Measurements from ENCODE around the gene MAST1. TPM values are rescaled to one million over a fixed set of nuclear protein-coding genes. Genes with fewer than 3 reads are reported as not detected.
"Not testable (repeated sequence)": the region's sequence is repeated elsewhere in the genome, so short reads cannot be mapped to it uniquely, and the experiment has no call there.

Gene MAST1
- total RNA-seq, 1 donor from 2014 or later: 17.7 TPM

GRCh38 chr19:12794196-12794941 is 43.9 kb upstream of the MAST1 start:
- Mint-ChIP-seq H3K27ac (ENCODE audit: unreplicated experiment) (no peak overlapping the region), H3K4me1 (peaks cover 36% of the 10 kb centered on the region), H3K36me3 (ENCODE audit: low read depth) (no peaks in the 10 kb centered on the region), H3K27me3 (ENCODE audit: low read depth) (peaks cover 18% of the 10 kb centered on the region), H3K4me3 (peak overlapping the region; percentile 84), H3K9me3 (no peaks in the 10 kb centered on the region)
- DNase-seq (ENCODE audit: low read depth, low spot score): no peak
- no peak for TF ChIP-seq CTCF (conservative IDR thresholded peaks at IDR 0.05)

GRCh38 chr19:12794971-12795381 is 43.3 kb upstream of the MAST1 start:
- peaks cover 36% of the 10 kb centered on the region for H3K4me1 Mint-ChIP-seq
- no peak overlapping the region for H3K27ac Mint-ChIP-seq (ENCODE audit: unreplicated experiment)
- H3K36me3 Mint-ChIP-seq (ENCODE audit: low read depth): no peaks in the 10 kb centered on the region
- peak overlapping the region; percentile 84 for H3K4me3 Mint-ChIP-seq
- no peak for TF ChIP-seq CTCF (conservative IDR thresholded peaks at IDR 0.05)
- H3K9me3 Mint-ChIP-seq: no peaks in the 10 kb centered on the region
- H3K27me3 Mint-ChIP-seq (ENCODE audit: low read depth): peaks cover 18% of the 10 kb centered on the region
- DNase-seq (ENCODE audit: low read depth, low spot score): no peak

- H3K27ac Mint-ChIP-seq (ENCODE audit: unreplicated experiment): no peak overlapping the region
- TF ChIP-seq CTCF (conservative IDR thresholded peaks at IDR 0.05): peak; percentile 95
- no peaks in the 10 kb centered on the region for H3K36me3 Mint-ChIP-seq (ENCODE audit: low read depth)
- peaks cover 7% of the 10 kb centered on the region for H3K27me3 Mint-ChIP-seq (ENCODE audit: low read depth)
- H3K4me1 Mint-ChIP-seq: peaks cover 32% of the 10 kb centered on the region
- peak; percentile 88 for DNase-seq (ENCODE audit: low read depth, low spot score)
- H3K4me3 Mint-ChIP-seq: peak overlapping the region; percentile 92
- H3K9me3 Mint-ChIP-seq: no peaks in the 10 kb centered on the region
Observed at GRCh38 chr19:12796146-12797071, 41.9 kb upstream of the MAST1 start.

GRCh38 chr19:12797141-12797587 is 41.2 kb upstream of the MAST1 start:
- Mint-ChIP-seq H3K36me3 (ENCODE audit: low read depth) (no peaks in the 10 kb centered on the region), H3K27me3 (ENCODE audit: low read depth) (peaks cover 7% of the 10 kb centered on the region), H3K9me3 (no peaks in the 10 kb centered on the region), H3K4me1 (peaks cover 34% of the 10 kb centered on the region), H3K4me3 (peak overlapping the region; percentile 92), H3K27ac (ENCODE audit: unreplicated experiment) (no peak overlapping the region)
- TF ChIP-seq CTCF (conservative IDR thresholded peaks at IDR 0.05): no peak
- no peak for DNase-seq (ENCODE audit: low read depth, low spot score)

- not testable (repeated sequence) for H3K9me3 Mint-ChIP-seq; DNase-seq (ENCODE audit: low read depth, low spot score); H3K27ac Mint-ChIP-seq (ENCODE audit: unreplicated experiment); H3K36me3 Mint-ChIP-seq (ENCODE audit: low read depth); H3K27me3 Mint-ChIP-seq (ENCODE audit: low read depth)
- Mint-ChIP-seq H3K4me1 (peaks cover 38% of the 10 kb centered on the region), H3K4me3 (peak overlapping the region; percentile 92)
Observed at GRCh38 chr19:12797607-12798006, 40.7 kb upstream of the MAST1 start.
